GM23248 (cell line): ENCODE results near the gene PDPR.
"Not testable (repeated sequence)": the region's sequence is repeated elsewhere in the genome, so short reads cannot be mapped to it uniquely, and the experiment has no call there.

Experiments
- EZH2 ChIP-seq: fragments of 200-600 bp; sonication (generic); IDR thresholded peaks from 2 replicates; pipeline ENCODE4 v1.6.1; 2018; ENCODE audit warnings: antibody characterized with exemption, mild to moderate bottlenecking; ENCODE audit not compliant: insufficient read depth, poor library complexity, severe bottlenecking
- EZH2phosphoT487 ChIP-seq: fragments of 200-600 bp; sonication (generic); IDR thresholded peaks from 2 replicates; pipeline ENCODE4 v1.6.1; 2018; ENCODE audit warnings: antibody characterized with exemption, moderate library complexity, mild to moderate bottlenecking, low read depth; ENCODE audit not compliant: insufficient read depth

DNA sequence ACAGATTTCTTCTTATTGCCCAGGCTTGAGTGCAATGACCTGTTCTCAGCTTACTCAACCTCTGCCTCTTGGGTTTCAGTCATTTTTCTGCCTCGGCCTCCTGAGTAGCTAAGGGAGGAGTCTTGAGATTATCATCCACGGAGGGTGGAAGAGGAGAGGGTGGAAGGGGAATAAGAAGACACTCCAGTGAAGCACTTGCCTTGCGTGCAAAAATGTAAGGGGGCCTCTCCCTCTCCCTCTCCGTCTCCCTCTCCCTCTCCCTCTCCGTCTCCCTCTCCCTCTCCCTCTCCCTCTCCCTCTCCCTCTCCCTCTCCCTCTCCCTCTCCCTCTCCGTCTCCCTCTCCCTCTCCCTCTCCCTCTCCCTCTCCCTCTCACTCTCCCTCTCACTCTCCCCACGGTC lies 89.4 kb downstream of the PDPR start:
- TF ChIP-seq EZH2phosphoT487, EZH2: not testable (repeated sequence)
